GM12892 (cell line): Measurements from ENCODE around the gene FAM149B1.

Experiments used
- POLR2AphosphoS5 ChIP-seq: IDR thresholded peaks from 2 replicates; pipeline ENCODE4 v1.6.1; 2011; ENCODE audit warnings: low read depth, low read length, control low read depth
- TAF1 ChIP-seq: IDR thresholded peaks from 2 replicates; pipeline ENCODE4 v1.6.1; 2011; ENCODE audit warnings: low read depth, mild to moderate bottlenecking, control low read depth, low read length, borderline replicate concordance

- TF ChIP-seq POLR2AphosphoS5 (no peak), TAF1 (no peak)
Measured at GRCh38 chr10:73119457-73119856, 48.5 kb upstream of the FAM149B1 start.
